T47D (cell line): ENCODE measurements around the gene MOB3A.

ENCODE experiments used
- DNase-seq, 2 experiments: peaks; one replicate each; pipeline versions ENCODE4 v3.0.0 to v3.0.0-alpha.2; 2011 to 2012; ENCODE audit warnings: low read depth in 1 of 2, low spot score in 1 of 2
- JUND ChIP-seq: IDR thresholded peaks from 2 replicates; pipeline ENCODE4 v1.6.1; 2012; ENCODE audit warnings: low read depth
- in situ Hi-C: cut with HindIII; loops from 2 replicates; pipeline ENCODE4 v1.10.0; 2016; ENCODE audit warnings: low sequenced_read_pairs, low pct_unique_long_range_greater_than_20kb

MOB3A gene

DNA sequence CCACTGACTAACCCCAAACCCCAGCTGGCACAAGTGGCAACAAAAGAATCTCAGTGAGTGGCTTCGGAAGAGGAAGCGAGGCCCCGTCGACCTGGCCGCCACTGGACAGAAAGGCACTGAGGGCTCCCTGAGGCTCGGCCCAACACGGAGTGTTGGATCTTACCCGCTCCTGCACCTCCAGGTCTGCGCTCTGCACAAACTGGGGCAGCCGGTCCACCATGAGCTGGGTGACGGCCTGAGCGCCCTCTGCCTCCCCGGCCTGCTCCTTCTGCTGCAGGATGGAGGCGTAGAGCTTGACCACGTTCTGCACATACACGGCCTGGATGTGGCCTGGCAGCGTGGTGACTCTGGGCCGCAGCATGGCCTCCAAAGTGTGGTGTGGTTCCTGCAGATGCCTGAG lies 22.3 kb upstream of the MOB3A start:
- TF ChIP-seq JUND = no peak
- in situ Hi-C loops = no loop called here

DNA sequence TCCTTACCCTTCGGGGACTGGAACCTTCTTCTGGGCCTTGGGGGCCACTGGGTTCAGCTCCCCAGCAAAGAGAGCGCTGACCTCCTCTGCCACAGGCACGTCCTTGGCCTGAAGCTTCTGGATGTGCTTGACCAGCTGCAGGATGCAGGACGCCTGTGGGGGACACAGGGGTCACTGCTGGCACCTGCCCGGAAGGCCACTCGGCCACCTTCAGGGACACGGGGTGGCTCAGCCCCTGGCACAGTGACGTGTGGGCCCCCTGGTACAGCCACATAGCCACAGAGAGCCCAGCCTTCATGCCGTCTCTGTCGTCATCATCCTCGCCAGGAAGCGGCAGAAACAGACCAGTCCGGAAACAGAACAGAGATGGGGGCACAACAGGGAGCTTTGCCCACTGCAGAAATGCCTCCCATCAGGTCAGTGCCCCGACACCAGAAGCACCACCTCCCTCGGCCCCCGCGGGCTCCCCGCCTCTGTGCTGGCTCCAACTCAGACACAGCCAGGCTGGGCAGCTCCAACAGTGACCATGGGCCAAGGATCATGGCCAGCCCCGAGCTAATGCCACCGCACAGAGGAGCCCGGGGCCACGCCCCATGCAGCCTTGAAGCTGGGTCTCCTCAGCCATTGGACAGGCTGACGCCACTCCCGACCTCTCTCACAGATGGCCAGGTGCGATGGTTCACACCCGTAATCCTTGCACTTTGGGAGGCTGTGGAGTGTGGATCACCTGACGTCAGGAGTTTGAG lies 21.3 kb upstream of the MOB3A start:
- no peak for DNase-seq
- no peak for TF ChIP-seq JUND
- in situ Hi-C loops = no loop called here

More for the DNA sequence above, 22.3 kb upstream of the MOB3A start:
- no peak for DNase-seq

- no peak for DNase-seq
- no peak for TF ChIP-seq JUND
- in situ Hi-C loops = no loop called here
Observed at GRCh38 chr19:2116507-2116906, 20.4 kb upstream of the MOB3A start.

DNA sequence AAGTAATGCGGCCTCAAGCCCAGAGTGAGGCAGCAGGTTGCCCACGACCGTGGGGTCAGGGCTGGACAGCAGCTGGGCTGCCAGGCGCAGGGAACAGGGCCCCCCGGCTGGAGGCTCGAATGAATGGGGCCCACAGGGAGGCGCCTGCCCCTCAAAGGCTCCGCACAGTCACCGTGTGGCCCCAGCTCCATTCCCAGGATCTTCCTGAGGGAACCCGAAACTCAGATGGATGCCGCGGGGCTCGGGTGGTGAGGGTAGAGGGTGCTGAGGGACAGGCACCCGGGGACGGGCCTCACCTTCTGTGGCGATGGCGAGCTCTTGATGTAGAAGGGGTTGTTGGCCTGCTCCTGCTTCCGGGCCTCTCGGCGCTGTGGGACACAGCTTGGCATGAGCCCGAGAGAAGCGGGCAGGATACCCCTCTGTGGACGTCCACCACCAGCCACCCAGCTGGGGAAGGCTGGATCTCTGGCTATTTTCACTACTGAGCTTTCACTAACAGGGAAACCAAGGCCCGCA lies 19.8 kb upstream of the MOB3A start:
- no peak for DNase-seq
- TF ChIP-seq JUND = no peak
- in situ Hi-C loops = no loop called here

- no peak for DNase-seq
- TF ChIP-seq JUND = no peak
- in situ Hi-C loops = no loop called here
Observed at GRCh38 chr19:2115324-2115723, 19.2 kb upstream of the MOB3A start.

DNA sequence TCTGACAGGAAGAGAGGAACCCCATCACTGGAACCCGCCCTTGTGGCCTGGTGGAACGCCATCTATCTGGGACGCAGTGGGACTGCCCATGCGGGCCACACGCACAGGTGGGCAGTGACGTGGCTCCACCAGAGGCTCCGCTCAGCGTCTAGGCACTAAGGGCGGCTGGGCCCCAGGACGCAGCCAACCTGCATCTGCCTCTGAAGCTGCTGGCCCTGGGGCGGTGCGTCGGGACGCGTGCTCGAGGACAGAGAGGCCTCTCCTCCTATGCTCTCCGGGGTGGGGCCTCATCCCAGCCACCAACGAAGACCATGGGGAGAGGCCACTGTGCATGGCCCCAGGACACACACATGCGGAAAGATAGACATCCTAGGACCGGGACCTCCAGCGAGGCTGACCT lies 18.7 kb upstream of the MOB3A start:
- TF ChIP-seq JUND = no peak
- in situ Hi-C loops = no loop called here
- DNase-seq = no peak

DNA sequence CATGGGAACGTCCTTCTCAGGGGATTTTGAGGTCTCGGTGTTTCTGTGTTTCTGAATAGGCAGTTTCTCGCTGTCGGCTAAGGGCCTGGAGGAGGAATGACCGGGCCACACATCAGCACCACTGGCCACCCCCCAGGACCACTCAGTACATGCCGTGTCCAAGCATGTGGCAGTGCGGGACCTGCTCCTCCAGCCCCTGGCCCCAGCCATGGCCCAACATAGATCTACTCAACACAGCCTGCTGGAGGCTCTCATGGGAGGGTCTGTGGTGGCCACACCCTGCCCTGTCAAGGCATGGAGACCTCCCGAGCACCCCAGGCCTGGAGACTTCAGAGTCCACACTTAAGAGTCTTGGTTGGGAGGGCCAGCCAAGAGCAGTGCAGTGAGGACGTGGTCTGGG lies 18.1 kb upstream of the MOB3A start:
- TF ChIP-seq JUND = no peak
- in situ Hi-C loops = no loop called here
- DNase-seq = no peak

DNA sequence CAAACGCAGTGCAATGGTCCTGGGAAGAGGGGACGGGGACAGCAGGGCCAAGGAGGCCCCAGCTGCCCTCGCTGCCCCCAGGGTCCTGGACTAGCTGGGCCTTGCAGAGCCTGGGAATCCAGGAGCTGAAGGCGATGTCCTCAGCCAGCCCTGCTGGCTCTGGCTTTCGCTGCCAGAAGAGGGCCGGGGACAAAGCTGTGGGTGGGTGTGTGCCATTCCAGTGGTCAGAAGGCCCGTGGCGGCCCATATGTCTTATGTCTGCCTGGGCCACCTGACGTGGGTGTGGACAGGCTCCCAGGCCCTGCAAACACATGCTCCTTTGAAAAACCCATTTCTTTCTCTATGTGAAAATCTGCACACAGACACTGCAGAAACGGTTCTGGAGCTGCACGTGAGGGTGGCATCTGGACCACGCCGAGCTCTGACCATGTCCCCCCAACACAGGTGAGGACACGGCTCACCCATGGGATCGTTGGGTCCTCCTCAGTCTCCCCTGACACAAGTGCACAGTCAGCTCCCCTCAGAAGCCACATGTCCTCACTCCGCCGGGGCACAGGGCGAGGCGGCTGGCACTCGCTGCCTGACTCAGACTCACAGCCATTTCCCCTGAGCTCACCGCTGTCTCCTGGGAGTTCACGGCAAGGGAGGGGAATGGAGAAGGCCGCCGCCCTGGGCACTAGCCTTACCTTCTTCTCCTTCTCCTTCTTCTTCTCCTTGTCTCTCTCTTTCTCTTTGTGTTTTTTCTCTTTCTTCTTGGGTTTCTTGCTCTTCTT lies 17.5 kb upstream of the MOB3A start:
- DNase-seq = no peak
- in situ Hi-C loops = no loop called here
- TF ChIP-seq JUND = no peak

DNA sequence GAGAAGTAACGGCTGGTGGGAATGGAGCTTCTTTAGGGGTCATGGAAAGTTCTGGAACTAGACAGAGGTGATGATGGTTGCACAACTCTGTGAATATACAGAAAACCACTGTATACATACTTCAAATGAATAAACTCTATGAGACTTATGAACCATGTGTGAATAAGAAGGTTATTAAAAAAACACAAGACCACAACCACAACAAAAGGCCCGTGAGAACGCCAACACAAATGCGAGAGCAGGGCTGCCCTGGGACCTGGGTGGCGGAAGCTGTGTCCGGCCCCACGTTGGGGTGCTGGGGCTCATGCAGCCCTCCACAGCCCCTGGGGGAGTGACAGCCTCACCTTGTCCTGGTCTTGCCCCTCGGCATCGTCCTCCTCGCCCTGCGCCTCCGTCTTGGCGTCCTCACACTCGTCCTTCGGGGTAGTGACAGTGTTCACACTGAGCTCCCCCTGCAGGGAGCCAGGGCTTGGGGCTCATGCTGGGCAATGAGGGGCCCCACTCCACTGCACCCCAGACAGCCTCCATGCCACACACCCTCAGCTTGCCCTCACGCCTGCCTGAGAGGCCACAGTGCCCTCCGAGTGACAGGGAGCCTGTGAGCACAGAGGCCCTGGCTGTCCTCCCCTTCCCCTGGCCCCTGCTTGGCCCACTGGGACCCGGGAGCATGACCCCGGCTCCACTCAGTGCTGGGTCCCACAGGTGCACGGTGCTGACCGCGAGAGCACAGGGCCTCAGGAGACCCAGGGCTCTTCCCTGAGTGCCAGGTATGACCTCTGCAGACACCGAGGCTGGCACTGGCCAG lies 16.6 kb upstream of the MOB3A start:
- DNase-seq = no peak
- TF ChIP-seq JUND = no peak
- in situ Hi-C loops = no loop called here

DNA sequence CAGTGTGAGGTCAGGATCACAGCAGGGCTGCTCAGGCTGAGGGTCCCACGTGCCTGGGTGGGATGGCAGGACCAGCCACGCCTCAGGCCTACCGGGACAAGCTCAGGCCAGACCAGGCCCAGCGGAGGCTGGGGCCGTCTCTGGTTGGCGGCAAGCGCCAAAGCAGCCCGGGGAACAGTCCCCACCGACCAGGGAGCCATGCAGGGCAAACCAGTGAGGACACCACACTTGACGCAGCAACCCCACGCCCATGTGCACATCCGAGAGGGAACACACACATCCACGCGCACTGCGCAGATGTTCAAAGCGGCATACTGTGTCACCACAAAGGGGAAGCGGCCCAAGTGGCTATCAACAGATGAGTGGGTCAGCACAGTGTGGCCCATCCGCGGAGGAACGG lies 15.8 kb upstream of the MOB3A start:
- TF ChIP-seq JUND = no peak
- no peak for DNase-seq
- in situ Hi-C loops = no loop called here

GRCh38 chr19:2111425-2111824 lies 15.3 kb upstream of the MOB3A start:
- DNase-seq = no peak
- in situ Hi-C loops = no loop called here
- no peak for TF ChIP-seq JUND

DNA sequence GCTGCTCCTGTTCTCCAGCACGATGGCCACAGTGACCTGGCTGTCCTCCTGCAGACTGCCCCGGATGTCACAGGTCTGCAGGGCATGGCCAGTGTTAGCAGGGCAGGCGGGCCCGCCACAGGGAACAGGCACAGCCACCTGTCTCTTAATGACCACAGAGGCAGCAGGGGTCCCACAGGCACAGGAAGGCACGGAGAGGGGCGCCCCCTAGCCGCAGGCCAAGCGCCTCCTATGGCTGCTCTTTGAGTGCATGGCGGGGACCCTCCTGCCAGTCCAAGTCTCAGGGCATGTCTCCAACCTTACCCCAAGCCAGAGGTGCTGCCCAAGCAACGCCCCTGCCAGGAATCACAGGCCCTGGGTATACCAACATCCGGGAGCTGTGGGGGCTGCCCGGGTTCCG lies 14.7 kb upstream of the MOB3A start:
- in situ Hi-C loops = no loop called here
- no peak for DNase-seq
- no peak for TF ChIP-seq JUND
